Ovary (tissue), 3 donors: Measurements from ENCODE around the gene ST8SIA6.

Experiments used
- CTCF ChIP-seq, 3 donors: fragments of 450-650 bp in 2 of 3; fragments of 200-600 bp in 1 of 3; IDR thresholded peaks; one replicate each; pipeline versions ENCODE4 v1.5.1 to v1.8.0; 2016 to 2022; ENCODE audit warnings: antibody characterized with exemption in 3 of 3, mild to moderate bottlenecking in 1 of 3
- POLR2A ChIP-seq: fragments of 450-650 bp; IDR thresholded peaks from one replicate; pipeline ENCODE4 v1.6.1; 2017; ENCODE audit warnings: antibody characterized with exemption, mild to moderate bottlenecking, moderate library complexity
- donor health status: DM: no; HTN: no; CAD: no.

- TF ChIP-seq CTCF (IDR thresholded peaks at IDR 0.05) = no peak
- no peak for TF ChIP-seq POLR2A
Observed at GRCh38 chr10:17422931-17423330, 31.5 kb downstream of the ST8SIA6 start.
